Measurements from ENCODE around the gene SLC4A8.
A peak's percentile ranks its signal among the peaks of the same experiment; 100 is the strongest.

Gene SLC4A8

DNA sequence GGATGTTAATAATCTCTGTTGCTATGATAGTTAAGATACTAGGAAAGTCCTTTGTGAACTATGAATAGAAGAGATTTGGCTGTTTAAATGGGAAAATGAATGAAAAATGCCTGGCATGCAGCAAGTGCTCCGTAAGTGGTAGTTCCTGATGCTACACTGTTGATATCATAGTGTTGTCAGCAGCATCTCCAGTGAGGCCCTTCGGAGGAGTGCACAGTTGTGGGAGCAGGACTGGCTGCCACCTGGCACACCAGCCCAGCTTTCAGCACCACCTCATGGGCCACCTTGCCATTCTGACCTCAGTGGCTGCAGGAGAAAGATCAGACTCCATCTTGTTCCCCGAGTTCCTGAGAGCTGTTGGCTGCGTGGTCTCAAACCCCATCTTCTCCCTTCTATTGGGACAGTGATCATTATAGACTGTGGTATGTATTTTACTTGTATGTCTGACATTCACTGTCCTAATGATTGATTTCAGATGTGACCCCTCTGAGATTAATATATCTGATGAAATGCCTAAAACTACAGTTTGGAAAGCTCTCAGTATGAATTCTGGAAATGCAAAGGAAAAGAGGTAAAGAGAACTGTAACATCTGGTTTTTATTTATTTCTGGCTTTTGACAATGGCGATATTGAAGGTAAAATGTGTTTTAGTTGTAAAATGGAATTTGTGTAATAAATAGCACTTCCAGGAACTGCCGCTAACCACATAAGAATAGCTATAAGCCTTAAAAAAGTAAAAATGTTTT lies 80.9 kb downstream of the SLC4A8 start:
- ATAC-seq: peak; percentile 91
- TF ChIP-seq ZNF565 (CRISPR knock-in tag; conservative IDR thresholded peaks at IDR 0.05; ENCODE audit: low read depth) (no peak), RARB (CRISPR knock-in tag; IDR thresholded peaks at IDR 0.05) (no peak), OSR1 (CRISPR knock-in tag; IDR thresholded peaks at IDR 0.05) (no peak), TCF4 (CRISPR knock-in tag; IDR thresholded peaks at IDR 0.05; ENCODE audit: borderline replicate concordance) (0 out of 2 replicates have a peak, but pooled peaks have one; percentile 23), ISL1 (CRISPR knock-in tag; IDR thresholded peaks at IDR 0.05) (no peak)
- TF ChIP-seq, protein P1, sequence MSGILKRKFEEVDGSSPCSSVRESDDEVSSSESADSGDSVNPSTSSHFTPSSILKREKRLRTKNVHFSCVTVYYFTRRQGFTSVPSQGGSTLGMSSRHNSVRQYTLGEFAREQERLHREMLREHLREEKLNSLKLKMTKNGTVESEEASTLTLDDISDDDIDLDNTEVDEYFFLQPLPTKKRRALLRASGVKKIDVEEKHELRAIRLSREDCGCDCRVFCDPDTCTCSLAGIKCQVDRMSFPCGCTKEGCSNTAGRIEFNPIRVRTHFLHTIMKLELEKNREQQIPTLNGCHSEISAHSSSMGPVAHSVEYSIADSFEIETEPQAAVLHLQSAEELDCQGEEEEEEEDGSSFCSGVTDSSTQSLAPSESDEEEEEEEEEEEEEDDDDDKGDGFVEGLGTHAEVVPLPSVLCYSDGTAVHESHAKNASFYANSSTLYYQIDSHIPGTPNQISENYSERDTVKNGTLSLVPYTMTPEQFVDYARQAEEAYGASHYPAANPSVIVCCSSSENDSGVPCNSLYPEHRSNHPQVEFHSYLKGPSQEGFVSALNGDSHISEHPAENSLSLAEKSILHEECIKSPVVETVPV (CRISPR knock-in tag; IDR thresholded peaks at IDR 0.05): no peak
- TF ChIP-seq, protein P2, sequence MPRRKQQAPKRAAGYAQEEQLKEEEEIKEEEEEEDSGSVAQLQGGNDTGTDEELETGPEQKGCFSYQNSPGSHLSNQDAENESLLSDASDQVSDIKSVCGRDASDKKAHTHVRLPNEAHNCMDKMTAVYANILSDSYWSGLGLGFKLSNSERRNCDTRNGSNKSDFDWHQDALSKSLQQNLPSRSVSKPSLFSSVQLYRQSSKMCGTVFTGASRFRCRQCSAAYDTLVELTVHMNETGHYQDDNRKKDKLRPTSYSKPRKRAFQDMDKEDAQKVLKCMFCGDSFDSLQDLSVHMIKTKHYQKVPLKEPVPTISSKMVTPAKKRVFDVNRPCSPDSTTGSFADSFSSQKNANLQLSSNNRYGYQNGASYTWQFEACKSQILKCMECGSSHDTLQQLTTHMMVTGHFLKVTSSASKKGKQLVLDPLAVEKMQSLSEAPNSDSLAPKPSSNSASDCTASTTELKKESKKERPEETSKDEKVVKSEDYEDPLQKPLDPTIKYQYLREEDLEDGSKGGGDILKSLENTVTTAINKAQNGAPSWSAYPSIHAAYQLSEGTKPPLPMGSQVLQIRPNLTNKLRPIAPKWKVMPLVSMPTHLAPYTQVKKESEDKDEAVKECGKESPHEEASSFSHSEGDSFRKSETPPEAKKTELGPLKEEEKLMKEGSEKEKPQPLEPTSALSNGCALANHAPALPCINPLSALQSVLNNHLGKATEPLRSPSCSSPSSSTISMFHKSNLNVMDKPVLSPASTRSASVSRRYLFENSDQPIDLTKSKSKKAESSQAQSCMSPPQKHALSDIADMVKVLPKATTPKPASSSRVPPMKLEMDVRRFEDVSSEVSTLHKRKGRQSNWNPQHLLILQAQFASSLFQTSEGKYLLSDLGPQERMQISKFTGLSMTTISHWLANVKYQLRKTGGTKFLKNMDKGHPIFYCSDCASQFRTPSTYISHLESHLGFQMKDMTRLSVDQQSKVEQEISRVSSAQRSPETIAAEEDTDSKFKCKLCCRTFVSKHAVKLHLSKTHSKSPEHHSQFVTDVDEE (CRISPR knock-in tag; IDR thresholded peaks at IDR 0.05): no peak

- no peak for ATAC-seq
- TF ChIP-seq ESRRG (CRISPR knock-in tag; IDR thresholded peaks at IDR 0.05): no peak
- TF ChIP-seq RARB (CRISPR knock-in tag; IDR thresholded peaks at IDR 0.05): no peak
- TF ChIP-seq ZNF70 (CRISPR knock-in tag; IDR thresholded peaks at IDR 0.05): no peak
- TF ChIP-seq PPARA (CRISPR knock-in tag; IDR thresholded peaks at IDR 0.05; ENCODE audit: borderline replicate concordance): no peak
- no peak for TF ChIP-seq SNAI2 (CRISPR knock-in tag; IDR thresholded peaks at IDR 0.05)
- no peak for TF ChIP-seq ZFP30 (CRISPR knock-in tag; IDR thresholded peaks at IDR 0.05)
- TF ChIP-seq BACH2 (CRISPR knock-in tag; IDR thresholded peaks at IDR 0.05; ENCODE audit: borderline replicate concordance): no peak
- TF ChIP-seq TOX (CRISPR knock-in tag; IDR thresholded peaks at IDR 0.05; ENCODE audit: borderline replicate concordance): no peak
- TF ChIP-seq CSDC2 (CRISPR knock-in tag; IDR thresholded peaks at IDR 0.05): no peak
These were observed 82.5 kb downstream of the SLC4A8 start for GRCh38 chr12:51507178-51507577.

DNA sequence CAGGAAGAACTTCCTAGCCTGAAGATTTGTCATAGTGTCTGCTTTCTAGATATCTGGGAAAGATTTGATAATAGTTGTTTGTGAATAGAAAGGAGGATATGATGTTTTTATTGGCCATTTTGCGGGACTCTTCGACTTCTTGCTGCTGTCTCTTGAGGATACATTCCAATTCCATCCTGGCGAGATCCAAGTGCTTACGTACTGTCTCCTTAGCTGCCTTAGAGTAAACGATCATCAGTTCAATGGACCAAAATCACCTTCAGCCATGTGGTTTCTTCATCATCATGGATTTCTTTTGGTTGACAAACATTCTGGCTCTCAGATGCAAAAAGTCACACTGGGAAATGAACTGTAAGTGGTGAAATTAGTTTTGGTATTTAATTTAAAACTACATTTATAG lies 83.7 kb downstream of the SLC4A8 start:
- ATAC-seq: no peak
- TF ChIP-seq TCF4 (CRISPR knock-in tag; IDR thresholded peaks at IDR 0.05; ENCODE audit: borderline replicate concordance) (no peak), TOX (CRISPR knock-in tag; IDR thresholded peaks at IDR 0.05; ENCODE audit: borderline replicate concordance) (no peak), ZNF70 (CRISPR knock-in tag; IDR thresholded peaks at IDR 0.05) (no peak), BACH2 (CRISPR knock-in tag; IDR thresholded peaks at IDR 0.05; ENCODE audit: borderline replicate concordance) (no peak), SNAI2 (CRISPR knock-in tag; IDR thresholded peaks at IDR 0.05) (no peak), ZNF565 (CRISPR knock-in tag; conservative IDR thresholded peaks at IDR 0.05; ENCODE audit: low read depth) (no peak), ESRRG (CRISPR knock-in tag; IDR thresholded peaks at IDR 0.05) (no peak), PATZ1 (CRISPR knock-in tag; IDR thresholded peaks at IDR 0.05; ENCODE audit: borderline replicate concordance) (no peak), ARNTL (CRISPR knock-in tag; IDR thresholded peaks at IDR 0.05; ENCODE audit: borderline replicate concordance, low read depth) (no peak), ZNF8 (CRISPR knock-in tag; IDR thresholded peaks at IDR 0.05) (no peak), GLIS3 (CRISPR knock-in tag; IDR thresholded peaks at IDR 0.05) (no peak), RARB (CRISPR knock-in tag; IDR thresholded peaks at IDR 0.05) (no peak), POU6F1 (CRISPR knock-in tag; IDR thresholded peaks at IDR 0.05; ENCODE audit: borderline replicate concordance, low read depth) (no peak), ZC3H10 (CRISPR knock-in tag; IDR thresholded peaks at IDR 0.05) (no peak), ZFP30 (CRISPR knock-in tag; IDR thresholded peaks at IDR 0.05) (no peak), OSR1 (CRISPR knock-in tag; IDR thresholded peaks at IDR 0.05) (no peak)
- TF ChIP-seq, protein P2 (CRISPR knock-in tag; IDR thresholded peaks at IDR 0.05): no peak
- TF ChIP-seq, protein P1 (CRISPR knock-in tag; IDR thresholded peaks at IDR 0.05): no peak
- TF ChIP-seq, protein P3, sequence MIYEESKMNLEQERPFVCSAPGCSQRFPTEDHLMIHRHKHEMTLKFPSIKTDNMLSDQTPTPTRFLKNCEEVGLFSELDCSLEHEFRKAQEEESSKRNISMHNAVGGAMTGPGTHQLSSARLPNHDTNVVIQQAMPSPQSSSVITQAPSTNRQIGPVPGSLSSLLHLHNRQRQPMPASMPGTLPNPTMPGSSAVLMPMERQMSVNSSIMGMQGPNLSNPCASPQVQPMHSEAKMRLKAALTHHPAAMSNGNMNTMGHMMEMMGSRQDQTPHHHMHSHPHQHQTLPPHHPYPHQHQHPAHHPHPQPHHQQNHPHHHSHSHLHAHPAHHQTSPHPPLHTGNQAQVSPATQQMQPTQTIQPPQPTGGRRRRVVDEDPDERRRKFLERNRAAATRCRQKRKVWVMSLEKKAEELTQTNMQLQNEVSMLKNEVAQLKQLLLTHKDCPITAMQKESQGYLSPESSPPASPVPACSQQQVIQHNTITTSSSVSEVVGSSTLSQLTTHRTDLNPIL (CRISPR knock-in tag; IDR thresholded peaks at IDR 0.05; ENCODE audit: low read depth): no peak
